H4 (cell line): ENCODE measurements around the gene SLC16A11. TPM values are rescaled to one million over a fixed set of nuclear protein-coding genes. Genes with fewer than 3 reads are reported as not detected.

Experiments
- DNase-seq: peaks from one replicate; pipeline ENCODE4 v3.0.0-alpha.2; 2015; ENCODE audit warnings: low spot score
- total RNA-seq: library from RNA; depleted of rRNA; stranded (reverse); fragments of >200 nt; shearing (Covaris generic); gene quantifications from 2 replicates; pipeline ENCODE4 v1.2.3, GENCODE V29; 2014

The SLC16A11 gene
- total RNA-seq, 1 experiment from 2014 or later = not detected

GRCh38 chr17:7026471-7027115 is 17.3 kb downstream of the SLC16A11 start:
- no peak for DNase-seq

GRCh38 chr17:7025245-7025644 is 18.6 kb downstream of the SLC16A11 start:
- DNase-seq = no peak

- no peak for DNase-seq
Measured at GRCh38 chr17:7024402-7024785, 19.5 kb downstream of the SLC16A11 start.

- DNase-seq = no peak
Measured at GRCh38 chr17:7023576-7024401, 20.1 kb downstream of the SLC16A11 start.

- DNase-seq = no peak
Measured at GRCh38 chr17:7022781-7023571, 20.9 kb downstream of the SLC16A11 start, which contains the start of gene BCL6B. TSS of gene BCL6B (plus strand) at chr17:7023050. CDS start at chr17:7023672, 622 bp downstream.

- DNase-seq = no peak
Measured at GRCh38 chr17:7021993-7022778, 21.7 kb downstream of the SLC16A11 start.

GRCh38 chr17:7020894-7021664 is 22.8 kb downstream of the SLC16A11 start:
- DNase-seq = no peak

- DNase-seq = peak; percentile 33
Measured at GRCh38 chr17:7019839-7020519, 23.9 kb downstream of the SLC16A11 start.

- DNase-seq = no peak
Measured at GRCh38 chr17:7019367-7019766, 24.5 kb downstream of the SLC16A11 start.

GRCh38 chr17:7018331-7018964 is 25.4 kb downstream of the SLC16A11 start:
- DNase-seq = no peak

GRCh38 chr17:7017827-7018200 is 26.1 kb downstream of the SLC16A11 start:
- DNase-seq = no peak

GRCh38 chr17:7016886-7017826 is 26.7 kb downstream of the SLC16A11 start:
- no peak for DNase-seq

- DNase-seq = no peak
Measured at GRCh38 chr17:7016418-7016817, 27.5 kb downstream of the SLC16A11 start.

- DNase-seq = no peak
Measured at GRCh38 chr17:7014995-7015958, 28.6 kb downstream of the SLC16A11 start.

- peak; percentile 92 for DNase-seq
Measured at GRCh38 chr17:7014261-7014994, 29.5 kb downstream of the SLC16A11 start.

- no peak for DNase-seq
Measured at GRCh38 chr17:7011942-7012254, 32.0 kb downstream of the SLC16A11 start.

GRCh38 chr17:7011415-7011814 is 32.5 kb downstream of the SLC16A11 start:
- no peak for DNase-seq
